GM21360 (cell line): ENCODE measurements around the gene LCN2.
A peak's percentile ranks its signal among the peaks of the same experiment; 100 is the strongest.
"Not testable (repeated sequence)": the region's sequence is repeated elsewhere in the genome, so short reads cannot be mapped to it uniquely, and the experiment has no call there.

ENCODE experiments used
- ATAC-seq: cut with Tn5 transposase; IDR thresholded peaks from one replicate; pipeline ENCODE4 v1.9.1; 2021; ENCODE audit warnings: mild to moderate bottlenecking, moderate library complexity; ENCODE audit not compliant: unreplicated experiment

Gene LCN2

DNA sequence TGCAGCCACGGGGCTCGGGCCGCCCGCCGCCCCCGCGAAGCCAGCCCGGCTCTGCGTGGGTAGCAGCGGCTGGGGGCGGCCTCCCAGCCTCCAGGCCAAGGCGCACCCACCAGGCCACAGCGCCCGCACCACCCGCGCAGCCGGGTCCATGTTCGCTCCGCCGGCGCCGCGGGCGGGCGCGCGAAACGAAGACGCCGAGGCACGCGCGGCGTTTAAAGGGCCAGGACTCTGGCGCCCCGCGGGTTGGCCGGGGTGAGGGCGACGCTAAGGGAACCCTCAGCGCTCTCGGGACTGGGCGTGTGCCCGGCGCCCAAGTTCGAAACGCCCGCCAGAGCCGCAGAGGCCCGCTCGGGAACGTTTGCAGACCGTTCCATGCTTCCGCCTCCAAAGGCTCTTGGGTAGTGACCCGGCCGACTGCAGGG, 21.7 kb upstream of the LCN2 start, which contains the start of gene PTGES2:
Gene PTGES2 (minus strand): TSS at position 162 of the 422 bp plus-strand sequence. CDS start 12 bp downstream, at position 150.
- peak; percentile 46 for ATAC-seq

DNA sequence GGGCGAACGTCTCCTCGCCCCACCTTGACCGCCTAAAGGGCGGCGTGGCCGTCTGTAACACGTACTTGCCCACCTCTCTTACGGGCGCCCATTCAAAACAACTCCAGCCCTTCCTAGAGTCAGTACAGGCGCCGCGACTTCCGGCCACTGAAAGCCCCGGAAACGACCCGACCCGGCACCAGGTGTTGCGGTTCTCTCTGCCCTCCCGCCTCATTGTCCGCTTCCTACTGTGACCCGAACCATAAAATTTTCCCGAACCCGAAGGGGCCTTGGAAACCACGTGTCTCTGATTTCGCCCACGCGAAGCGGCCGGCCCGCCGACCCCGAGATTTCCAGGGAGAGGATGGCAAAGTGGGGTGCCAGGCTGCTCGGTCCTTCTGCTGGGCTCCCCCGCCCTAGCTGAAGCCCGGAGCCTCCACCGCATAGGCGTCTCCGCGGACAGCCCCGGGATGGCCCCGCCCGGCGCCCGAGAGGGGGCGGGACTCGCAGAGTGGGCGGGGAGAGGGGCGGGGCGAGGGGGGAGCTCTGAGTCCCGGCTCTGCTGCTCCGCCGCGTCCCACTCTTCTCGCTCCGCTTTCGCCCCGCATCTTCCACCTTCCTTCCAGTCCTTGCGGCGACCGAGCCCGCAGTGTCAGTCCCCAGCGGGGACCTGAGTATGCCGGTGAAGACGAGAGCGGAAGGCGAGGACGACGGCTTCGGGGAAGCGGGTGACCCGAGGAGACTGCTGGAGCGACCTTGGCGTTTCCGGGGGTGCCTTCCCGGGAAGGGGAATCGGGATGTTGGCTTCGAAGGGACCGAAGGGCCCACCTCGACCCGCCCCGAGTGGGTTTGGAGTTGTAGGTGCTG, 21.0 kb upstream of the LCN2 start:
- ATAC-seq = peak; percentile 45

DNA sequence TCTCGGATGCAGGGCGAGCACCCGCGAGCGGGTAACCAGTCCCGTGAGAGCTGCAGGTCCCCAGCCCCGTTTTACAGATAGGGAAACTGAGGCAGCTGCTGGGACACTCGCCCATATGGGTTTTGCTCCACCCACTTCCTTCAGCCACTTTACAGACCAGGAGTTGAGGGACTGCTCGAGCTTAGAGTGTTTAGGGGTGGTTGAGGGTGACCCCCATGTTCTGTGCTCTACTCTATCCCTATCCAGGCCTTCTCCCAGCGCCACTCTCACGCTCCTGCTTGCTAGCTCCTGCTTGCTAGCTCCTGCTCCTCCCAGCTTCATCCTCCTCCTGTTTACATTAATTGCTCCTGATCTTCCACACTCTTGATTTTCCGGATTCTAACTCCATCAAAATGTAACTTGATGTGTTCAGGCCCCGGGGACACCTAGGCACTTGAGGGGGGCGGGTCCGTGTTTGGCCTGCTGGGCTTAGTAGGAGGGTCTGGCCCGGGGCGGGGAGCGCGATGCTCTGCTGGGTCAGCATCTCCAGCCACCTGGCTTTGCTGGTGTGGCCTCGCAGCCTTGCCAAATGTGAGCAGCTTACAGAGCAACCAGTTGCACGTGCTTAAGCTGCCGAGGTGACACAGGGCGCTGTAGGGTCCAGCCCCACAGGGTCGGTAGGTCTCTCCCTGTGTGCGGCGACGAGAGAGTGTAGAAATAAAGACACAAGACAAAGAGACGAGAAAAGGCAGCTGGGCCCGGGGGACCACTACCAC, 20.2 kb upstream of the LCN2 start:
- ATAC-seq = no peak

DNA sequence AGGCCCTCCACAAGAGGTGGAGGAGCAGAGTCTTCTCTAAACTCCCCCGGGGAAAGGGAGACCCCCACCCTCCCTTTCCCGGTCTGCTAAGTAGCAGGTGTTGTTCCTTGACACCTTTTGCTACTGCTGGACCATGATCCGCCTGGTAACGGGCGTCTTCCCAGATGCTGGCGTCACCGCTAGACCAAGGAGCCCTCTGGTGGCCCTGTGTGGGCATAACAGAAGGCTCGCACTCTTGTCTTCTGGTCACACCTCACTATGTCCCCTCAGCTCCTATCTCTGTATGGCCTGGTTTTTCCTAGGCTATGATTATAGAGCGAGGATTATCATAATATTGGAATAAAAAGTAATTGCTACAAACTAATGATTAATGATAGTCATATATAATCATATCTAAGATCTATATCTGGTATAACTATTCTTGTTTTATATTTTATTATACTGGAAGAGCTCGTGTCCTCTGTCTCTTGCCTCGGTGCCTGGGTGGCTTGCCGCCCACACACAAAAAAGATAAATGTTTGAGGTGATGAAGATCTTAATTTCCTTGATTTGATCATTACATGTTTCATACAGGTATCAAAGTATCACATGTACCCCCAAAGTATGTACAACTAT, 19.2 kb upstream of the LCN2 start:
- ATAC-seq = not testable (repeated sequence)

DNA sequence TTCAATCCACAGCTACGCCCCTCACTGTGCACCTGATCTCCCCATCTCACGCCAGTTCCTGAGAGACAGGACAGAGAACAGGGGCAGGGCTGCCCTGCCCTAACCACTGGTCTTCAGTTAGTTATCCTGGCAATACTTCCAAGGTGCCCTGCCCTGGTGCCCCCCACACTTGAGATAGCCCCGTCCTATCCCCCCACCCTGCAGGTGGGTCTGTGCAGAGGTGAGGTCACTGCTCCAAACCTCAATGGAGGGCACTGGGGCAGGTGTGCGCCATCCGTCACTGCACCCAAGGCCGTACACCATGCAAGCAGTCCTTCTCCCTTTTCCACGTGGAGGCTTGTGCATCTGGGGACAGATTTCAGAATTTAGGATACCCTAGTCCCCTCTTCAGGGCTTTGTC, 18.6 kb upstream of the LCN2 start:
- ATAC-seq = not testable (repeated sequence)

DNA sequence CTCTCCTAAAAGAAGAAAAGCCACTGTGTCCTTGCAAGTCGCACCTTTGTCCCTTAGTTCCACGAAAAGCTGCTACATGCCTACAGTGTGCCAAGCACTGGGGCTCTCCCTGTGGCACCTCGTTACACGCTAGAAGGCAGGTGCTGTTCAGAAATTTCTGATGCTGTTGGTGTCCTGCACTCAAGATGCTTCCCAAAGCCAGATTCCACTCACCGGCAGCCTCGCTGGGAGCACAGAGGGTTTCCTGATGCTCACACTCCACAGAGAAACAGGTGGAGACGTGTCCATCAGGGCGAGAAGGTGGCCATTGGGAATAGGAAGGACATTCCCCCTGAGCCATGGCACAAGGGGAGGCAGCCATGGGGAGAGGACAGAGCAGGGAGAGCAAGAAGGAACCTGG, 17.9 kb upstream of the LCN2 start:
- not testable (repeated sequence) for ATAC-seq

DNA sequence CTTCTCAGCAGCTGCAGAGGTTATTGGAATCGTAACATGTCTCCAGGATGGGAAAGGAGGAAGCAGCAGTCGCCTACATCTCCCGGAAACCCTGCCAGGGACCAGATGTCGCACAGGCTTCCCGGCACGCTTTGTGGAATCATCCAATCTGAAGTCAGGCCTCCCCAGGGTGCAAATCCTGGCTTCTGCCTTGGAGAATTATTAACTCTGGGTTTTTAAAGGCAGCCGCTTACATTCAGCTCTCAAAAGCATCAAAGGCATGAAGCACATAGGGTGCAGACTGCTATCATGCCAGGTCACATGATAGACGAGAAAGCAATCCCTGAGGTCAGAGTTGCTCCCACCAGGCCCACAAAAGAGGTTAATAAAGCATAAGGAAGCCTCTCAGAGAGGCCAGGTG, 17.1 kb upstream of the LCN2 start:
- not testable (repeated sequence) for ATAC-seq

DNA sequence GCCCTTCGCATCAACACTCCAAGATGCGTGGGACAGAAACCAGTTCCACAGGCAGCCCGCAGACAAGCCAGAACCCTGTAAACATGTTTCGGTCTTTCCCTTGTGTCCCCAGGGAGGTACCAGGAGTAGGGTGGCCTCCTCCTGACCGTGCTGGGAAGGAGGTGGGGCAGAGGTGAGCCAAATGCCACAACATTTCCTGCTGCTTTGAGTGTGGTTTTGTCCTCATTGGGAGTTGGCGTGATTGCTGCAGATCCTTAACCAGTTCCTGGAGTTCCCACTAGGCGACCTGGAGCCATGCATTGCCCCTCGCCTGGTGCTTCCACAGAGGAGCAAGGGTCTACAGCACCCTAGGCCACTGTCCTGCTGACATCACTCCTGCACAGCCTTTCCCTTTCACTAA, 13.7 kb upstream of the LCN2 start:
- ATAC-seq = not testable (repeated sequence)

DNA sequence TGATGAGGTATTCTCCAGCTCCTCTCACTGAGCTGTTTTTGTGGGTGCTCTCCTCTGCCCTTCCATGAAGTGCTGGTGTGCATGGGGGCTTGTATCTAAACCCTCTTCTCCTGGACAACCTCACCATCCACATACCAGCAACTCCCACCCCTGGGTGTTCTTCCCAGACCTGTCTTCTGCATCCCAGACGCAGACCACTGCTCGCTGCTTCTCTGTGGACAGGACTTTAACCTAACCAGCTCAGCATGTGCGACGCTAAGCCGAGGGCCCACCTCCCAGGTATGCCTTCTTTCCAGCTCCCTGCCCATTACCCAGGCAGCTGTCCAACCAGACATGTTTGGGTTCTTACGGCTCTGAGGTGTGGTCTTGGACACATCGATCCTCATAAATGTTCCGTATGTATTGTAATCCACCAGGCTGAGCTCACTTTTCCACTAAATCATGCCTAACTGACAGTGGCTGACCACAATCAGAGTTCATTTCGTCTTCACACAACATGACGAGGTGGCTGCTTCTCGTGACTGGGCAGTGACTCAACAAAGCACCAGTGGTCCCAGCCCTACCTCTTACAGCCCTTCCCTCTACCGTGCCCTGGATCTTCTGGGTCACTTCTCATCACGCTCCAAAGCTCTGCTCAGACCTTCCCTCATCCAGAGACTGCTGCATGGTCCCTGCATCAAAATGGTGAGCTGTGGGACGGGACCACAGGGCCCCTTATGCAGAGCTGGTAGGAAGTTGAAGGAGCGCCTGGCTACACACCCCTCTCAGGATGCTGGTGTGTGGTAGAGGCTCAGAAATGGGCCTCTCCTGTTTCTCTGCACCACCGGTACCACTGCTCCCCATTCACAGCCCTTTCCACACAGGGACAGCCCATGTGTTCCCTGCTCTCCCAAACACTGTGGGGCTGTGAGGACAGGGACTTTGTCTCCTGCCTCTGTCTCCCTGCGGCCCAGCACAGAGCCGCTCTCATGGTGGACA, 12.1 kb upstream of the LCN2 start:
- ATAC-seq = no peak

DNA sequence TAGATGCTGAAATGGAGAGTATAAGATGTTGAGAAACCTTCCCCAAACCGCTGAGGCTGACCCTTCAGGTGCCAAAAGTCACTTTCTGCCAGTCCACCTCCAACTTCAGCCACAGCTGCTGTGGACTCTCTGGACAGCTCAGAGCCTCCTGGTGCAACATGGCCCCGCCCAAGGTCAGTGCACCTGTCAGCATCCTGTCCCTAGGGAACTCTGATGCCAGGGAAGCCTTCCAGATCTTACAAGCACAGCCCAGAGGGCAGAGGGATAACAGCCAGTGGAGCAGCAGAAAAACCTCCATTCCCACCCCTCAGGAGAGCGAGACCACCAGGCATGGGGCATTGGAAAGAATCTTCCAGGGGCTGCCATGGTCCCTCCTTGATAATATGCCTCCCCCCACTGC, 11.3 kb upstream of the LCN2 start:
- no peak for ATAC-seq

DNA sequence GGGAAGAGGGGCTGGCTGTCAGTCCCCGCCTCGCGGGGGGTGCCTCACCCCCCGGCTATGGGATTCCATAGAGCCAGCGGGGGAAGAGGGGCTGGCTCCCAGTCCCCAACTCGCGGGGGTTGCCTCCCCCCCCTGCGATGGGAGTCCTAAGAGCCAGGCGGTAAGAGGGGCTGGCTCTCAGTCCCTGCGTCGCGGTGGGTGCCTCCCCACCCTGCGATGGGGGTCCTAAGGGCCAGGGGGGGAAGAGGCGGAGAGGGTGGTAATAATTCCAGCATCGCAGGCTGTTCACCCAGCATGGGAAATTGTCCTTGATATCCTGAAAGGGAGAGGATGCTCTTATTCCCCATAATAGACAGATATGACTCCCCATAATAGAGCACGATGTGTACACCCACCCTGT, 9.6 kb upstream of the LCN2 start:
- no peak for ATAC-seq

DNA sequence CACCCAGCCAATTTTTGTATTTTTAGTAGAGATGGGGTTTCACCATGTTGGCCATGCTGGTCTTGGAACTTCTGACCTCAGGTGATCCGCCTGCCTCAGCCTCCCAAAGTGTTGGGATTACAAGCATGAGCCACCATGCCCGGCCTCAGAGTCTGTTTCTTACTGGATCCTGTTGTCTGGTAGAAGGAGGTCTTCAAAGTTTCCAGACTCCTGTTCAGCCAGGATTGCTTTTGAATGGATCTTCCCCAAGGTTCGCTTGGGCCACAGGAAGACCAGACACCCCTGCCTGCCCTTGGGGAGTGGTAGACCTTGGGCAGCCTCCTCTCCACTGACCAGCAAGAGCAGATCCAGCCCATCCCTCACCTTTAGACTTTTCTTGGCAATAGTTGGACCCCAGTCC, 7.6 kb upstream of the LCN2 start:
- no peak for ATAC-seq

DNA sequence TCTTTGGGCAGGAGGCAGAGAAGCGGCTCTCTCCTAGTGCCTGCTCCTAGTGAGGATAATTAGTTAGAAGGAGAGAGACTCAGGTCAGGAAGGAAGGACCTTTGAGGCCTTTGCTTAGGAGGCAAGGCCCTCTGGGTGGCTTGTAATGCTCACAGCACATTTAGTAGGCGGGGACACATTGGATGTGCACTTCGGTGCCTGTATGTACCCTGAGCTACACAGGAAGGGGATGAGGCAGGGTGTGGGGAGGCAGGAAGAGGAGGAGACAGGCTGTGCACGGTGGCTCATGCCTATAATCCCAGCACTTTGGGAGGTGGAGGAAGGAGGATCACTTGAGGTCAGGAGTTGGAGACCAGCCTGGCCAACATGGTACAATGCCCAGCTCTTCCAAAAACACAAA, 7.2 kb upstream of the LCN2 start:
- ATAC-seq = no peak

DNA sequence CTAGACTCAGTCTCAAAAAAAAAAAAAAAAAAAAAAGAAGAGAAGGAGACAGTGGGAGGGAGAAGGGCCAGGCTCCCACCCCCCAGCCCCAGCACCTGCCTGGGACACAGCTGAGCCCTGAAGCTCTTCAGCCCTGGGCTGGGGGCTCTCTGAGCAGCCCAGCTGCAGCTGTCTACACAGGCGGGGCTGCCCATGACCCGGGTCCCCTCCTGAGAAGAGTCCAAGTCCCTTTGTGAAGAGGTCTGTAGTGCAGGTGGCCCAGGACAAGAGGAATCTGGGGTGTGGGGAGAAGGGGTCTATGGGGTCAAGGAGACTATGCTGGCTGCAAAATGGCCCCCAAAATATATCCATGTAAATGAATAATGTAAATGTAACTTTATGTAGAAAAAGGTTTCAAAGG, 6.7 kb upstream of the LCN2 start:
- no peak for ATAC-seq

DNA sequence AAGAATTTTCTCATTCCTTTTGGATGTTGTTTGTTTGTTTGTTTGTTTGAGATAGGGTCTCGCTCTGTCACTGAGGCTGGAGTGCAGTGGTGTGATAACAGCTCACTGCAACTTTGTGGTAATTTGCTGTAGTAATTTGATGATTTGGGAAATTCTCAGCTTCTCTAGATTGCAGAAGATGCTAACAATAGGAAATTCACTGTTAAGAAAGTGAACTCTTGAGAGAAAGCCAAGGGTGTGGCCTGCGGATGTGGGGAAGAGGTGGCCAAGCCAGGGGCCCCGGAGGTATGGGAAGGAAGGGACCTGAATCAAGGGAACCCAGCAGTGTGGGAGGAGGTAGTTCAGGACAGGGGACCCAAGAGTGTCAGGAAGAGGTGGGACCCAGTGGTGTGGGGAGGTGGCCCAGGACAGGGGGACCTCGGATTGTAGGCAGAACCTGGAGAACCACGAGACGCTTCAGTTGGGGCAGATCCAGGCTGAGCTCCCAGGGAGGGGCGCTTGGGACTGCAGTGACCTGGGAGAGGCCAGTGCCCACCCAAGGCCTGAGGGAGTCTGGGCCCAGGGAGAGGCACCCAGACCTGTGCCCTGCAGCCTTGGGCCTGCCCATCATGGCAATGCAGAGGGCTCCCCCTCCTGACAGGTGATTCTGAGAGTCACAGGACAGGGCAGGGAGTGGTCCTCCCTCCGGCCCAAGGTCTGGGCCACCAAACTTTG, 5.6 kb upstream of the LCN2 start:
- ATAC-seq = no peak

DNA sequence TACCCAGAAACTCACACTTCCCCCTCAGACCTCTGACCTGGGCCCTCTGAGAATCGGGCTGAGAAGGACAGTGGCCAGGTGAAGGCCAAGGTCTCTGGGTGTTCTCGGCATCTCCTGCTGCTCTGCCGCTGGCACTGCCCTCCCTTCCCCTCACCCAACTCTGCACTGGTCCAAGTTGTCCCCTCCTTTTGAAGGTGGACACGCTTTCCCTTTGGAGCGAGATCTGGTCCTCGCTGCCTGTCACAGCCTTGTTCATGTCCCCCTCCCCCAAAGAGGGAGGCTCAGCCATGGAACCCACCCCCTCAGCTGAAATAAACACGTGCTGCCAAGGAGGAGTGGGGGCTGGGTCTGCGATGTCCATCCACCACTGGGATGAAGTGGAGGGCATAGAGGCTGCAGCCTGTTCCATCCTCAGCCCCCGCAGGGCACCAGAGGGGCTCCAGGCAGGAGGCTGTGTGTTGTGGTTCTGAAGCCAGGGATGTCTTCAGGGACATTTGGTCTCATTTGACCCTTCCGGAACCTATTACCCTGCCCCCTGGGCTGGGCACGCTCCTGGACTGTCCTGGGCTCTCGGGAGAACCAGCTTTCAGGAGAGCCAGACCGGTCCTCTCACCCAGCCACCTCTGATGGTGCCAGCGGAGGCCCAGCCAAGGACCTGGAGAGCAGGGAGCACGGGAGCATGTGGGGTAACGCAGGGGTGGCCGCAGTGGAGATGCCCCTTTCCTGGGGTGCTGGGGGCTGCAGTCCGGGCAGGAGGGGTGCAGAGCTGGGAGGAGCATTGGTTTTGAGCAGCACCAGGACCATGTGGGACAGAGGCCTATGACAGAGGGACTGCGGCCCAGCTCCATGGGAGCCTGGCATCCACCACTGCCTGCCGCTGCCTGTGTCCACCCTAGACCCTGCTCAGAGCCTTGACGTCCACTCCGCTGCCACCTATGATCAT, 4.7 kb upstream of the LCN2 start:
- ATAC-seq = no peak

DNA sequence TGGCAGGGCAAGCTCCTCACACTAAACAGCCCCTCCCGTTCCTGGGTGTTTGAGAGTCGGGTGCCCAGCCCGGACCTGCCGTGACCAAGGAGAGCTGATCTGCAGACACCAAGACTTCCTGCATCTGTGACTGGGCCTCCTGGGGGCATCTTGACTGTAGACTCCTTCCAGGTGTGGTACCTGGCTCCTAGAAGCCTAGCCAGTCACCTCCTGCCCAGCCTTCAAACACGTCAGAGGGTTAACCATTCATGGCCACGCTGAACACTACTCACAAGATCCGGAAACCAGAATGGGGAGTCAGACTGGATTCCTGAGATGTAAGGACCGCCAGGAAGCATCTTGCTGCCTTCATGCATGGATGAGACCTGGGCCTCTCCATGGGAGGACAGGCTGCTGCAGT, 3.7 kb upstream of the LCN2 start:
- ATAC-seq = no peak

DNA sequence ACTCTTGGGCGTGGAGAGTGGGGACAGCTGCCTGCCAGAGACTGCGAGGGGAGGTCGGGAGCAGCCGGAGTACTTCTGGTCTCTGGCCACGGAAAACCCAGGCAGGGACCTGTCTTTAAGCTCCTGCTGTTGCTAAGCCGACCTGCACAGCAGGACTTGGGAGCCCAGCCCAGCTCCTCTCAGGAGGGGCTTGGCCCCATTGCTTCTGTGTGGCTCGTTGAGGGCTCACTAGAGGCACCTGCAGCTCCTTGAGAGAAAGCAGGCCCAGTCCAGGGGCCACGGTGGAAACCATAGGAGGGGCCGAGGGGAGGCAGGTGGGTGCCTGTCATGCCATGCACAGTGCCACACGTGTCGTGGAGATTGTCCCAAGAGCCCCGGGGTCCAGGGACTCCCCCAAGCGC, 3.3 kb upstream of the LCN2 start:
- ATAC-seq = no peak

DNA sequence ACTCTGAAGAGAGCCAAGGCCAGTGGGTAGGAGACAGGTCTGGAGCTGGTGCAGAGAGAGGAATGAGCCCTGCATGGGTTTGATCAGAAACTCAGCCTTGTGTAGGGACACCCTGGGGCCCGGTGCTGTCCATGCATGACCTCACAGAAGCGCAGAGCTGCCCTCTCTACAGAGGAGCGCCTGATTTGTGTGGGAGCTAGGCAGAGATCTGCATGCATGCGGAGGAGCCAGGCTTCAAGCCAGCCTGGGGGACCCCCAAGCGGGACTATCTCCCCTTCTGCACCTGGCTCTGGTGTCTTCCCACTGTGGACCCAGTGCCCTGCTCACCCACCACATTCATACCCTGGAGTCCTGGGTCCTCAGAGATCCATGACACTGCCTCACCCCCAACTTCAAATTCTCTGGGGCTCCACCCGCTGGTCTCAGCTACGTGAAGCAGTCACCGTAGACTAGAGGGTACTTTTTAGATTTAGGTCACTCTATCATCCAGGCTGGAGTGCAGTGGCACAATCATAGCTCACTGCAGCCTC, 2.6 kb upstream of the LCN2 start:
- ATAC-seq = no peak
